Glutamatergic neuron (in vitro differentiated cells): Measurements from ENCODE around the gene SMAD3. TPM values are rescaled to one million over a fixed set of nuclear protein-coding genes. Genes with fewer than 3 reads are reported as not detected.

Experiments
- DNase-seq: peaks from one replicate; pipeline ENCODE4 v3.0.0; 2022
- H3K27ac Mint-ChIP-seq: one replicate; pipeline ENCODE4 v1.8.0; 2020; ENCODE audit warnings: mild to moderate bottlenecking, mixed read lengths, inconsistent platforms; ENCODE audit not compliant: unreplicated experiment
- H3K27me3 Mint-ChIP-seq: one replicate; pipeline ENCODE4 v1.8.0; 2020; ENCODE audit warnings: mild to moderate bottlenecking, moderate library complexity, mixed read lengths, inconsistent platforms; ENCODE audit not compliant: unreplicated experiment
- H3K36me3 Mint-ChIP-seq: one replicate; pipeline ENCODE4 v1.8.0; 2020; ENCODE audit warnings: mild to moderate bottlenecking, mixed read lengths, inconsistent platforms; ENCODE audit not compliant: unreplicated experiment
- H3K4me1 Mint-ChIP-seq: one replicate; pipeline ENCODE4 v1.8.0; 2020; ENCODE audit warnings: mild to moderate bottlenecking, low read depth, mixed read lengths, inconsistent platforms; ENCODE audit not compliant: unreplicated experiment
- H3K4me3 Mint-ChIP-seq: one replicate; pipeline ENCODE4 v1.8.0; 2020; ENCODE audit warnings: mild to moderate bottlenecking, mixed read lengths, inconsistent platforms; ENCODE audit not compliant: unreplicated experiment
- H3K9me3 Mint-ChIP-seq: one replicate; pipeline ENCODE4 v1.8.0; 2020; ENCODE audit warnings: mild to moderate bottlenecking, moderate library complexity, mixed read lengths, inconsistent platforms; ENCODE audit not compliant: unreplicated experiment
- CTCF ChIP-seq: fragments of 200-600 bp; sonication (generic); IDR thresholded peaks from one replicate; pipeline ENCODE4 v1.5.0; 2021; ENCODE audit not compliant: partially characterized antibody, unreplicated experiment
- total RNA-seq: library from RNA; stranded (reverse); fragmentation: NEBNext Ultra II Directional; extraction: Animal tissue kit (Norgen Biotek cat#: 25700); gene quantifications from one replicate; pipeline ENCODE4 v1.2.1, GENCODE V29; 2021; ENCODE audit not compliant: unreplicated experiment

Gene SMAD3
- total RNA-seq, 1 donor from 2014 or later, result 5.0 TPM

DNA sequence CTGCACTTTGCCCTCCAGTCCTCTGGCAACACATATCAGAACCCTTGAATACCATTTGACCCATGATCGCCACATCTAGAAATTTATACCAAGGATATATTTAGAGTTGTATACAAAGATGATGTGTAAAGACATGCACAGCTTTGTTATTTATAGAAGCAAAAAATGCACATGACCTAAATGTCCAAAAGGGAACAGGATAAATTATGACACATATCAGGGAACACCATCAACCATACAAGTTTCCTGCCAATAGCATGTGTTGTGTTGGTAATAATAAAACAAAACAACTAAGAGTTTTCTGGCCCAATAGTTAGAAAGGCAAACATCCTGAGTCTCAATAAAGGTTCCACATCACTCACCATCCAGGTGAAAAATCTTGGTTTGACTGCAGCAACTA, 137.6 kb downstream of the SMAD3 start:
- no peak for TF ChIP-seq CTCF
- Mint-ChIP-seq H3K4me1 (peaks cover 5% of the 10 kb centered on the region), H3K27me3 (no peaks in the 10 kb centered on the region), H3K4me3 (no peak overlapping the region), H3K27ac (no peak overlapping the region), H3K9me3 (no peaks in the 10 kb centered on the region), H3K36me3 (no peaks in the 10 kb centered on the region)
- DNase-seq, result no peak

DNA sequence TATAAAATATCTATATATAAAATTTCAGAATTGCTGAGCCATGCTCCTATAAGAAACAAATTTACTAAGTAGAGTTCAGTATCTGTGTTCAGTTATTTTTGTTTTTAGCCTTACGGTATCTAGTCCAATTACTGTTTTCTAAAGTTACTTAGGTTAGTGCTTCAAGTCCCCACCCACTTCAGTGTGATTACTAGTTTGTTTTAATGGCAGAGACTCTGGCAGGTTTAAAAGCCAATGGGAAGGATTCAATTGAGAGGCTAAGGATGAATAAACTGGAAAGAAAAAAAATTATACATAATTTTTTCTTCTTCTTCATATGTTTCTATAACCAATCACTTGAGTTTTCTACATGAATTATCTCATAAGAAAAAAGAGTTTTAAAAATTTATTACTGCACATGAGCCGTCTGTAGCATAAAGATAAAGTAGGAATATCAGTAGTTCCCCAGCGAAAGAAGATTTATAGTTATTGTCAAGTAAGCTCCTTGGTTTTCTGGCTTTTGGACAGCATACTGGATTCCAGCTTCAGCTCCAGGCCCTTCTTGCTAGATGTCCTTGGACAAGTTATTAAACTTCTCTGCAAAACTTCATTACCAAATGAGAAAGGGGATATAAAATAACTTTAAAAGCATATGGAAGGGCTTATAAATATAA, 142.3 kb downstream of the SMAD3 start:
- TF ChIP-seq CTCF, result no peak
- no peak overlapping the region for H3K4me3 Mint-ChIP-seq
- H3K9me3 Mint-ChIP-seq, result no peaks in the 10 kb centered on the region
- H3K36me3 Mint-ChIP-seq, result no peaks in the 10 kb centered on the region
- H3K27ac Mint-ChIP-seq, result no peak overlapping the region
- no peaks in the 10 kb centered on the region for H3K27me3 Mint-ChIP-seq
- no peak for DNase-seq
- no peaks in the 10 kb centered on the region for H3K4me1 Mint-ChIP-seq

DNA sequence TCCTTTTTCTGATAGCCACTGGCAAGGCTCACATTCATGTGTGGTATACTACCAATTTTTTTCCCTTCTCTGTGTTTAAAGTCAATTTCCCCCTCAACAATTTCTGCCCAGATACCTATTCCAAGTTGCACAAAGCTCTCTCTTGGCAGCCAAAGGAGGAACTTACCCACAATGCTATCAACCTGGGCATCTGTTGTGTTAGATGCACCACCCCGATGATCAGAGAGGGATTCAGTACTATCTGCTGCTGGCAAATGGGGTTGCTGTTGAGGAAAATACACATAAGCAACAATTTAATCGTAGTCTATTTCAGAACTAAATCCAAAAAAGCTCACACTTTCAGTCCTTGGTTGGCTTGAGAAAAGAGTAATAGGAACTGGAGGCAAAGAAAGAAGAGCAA, 143.0 kb downstream of the SMAD3 start:
- Mint-ChIP-seq H3K27me3 (no peaks in the 10 kb centered on the region), H3K27ac (no peak overlapping the region), H3K36me3 (no peaks in the 10 kb centered on the region), H3K9me3 (no peaks in the 10 kb centered on the region), H3K4me3 (no peak overlapping the region), H3K4me1 (no peaks in the 10 kb centered on the region)
- DNase-seq, result no peak
- TF ChIP-seq CTCF, result no peak

DNA sequence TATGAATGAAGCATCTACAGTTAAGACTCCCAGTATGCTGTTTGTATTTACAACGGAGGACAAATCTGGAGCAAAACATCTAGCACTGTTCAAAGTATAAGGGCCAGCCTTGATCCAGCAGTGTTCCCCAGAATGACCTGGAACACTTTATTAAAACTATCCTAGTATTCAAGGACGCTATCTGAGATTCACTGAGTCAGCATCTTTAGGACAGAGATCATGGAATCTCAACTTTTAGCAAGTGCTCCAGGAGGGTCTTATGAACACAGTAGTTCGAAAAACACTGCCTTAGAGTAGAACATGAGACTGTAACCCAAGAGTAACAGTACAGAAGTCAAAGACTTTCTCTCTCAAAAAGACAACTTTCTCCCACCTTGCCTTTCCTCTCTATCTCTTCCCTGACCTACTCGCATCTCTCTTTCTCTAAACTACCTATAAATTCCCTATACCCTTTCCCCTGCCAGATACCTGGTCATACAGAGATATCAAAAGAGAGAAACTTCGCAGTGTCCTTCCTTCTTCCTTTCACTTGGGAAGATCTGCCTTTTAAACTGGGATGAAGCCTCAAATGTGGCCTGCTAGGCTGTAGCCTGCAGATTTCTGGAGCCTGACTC, 145.3 kb downstream of the SMAD3 start:
- no peaks in the 10 kb centered on the region for H3K9me3 Mint-ChIP-seq
- no peak for DNase-seq
- H3K27ac Mint-ChIP-seq, result no peak overlapping the region
- H3K27me3 Mint-ChIP-seq, result no peaks in the 10 kb centered on the region
- no peak overlapping the region for H3K4me3 Mint-ChIP-seq
- no peak for TF ChIP-seq CTCF
- peaks cover 1% of the 10 kb centered on the region for H3K4me1 Mint-ChIP-seq
- no peaks in the 10 kb centered on the region for H3K36me3 Mint-ChIP-seq

GRCh38 chr15:67212684-67213367, 147.4 kb downstream of the SMAD3 start:
- H3K4me3 Mint-ChIP-seq, result no peak overlapping the region
- DNase-seq, result no peak
- H3K4me1 Mint-ChIP-seq, result peaks cover 1% of the 10 kb centered on the region
- H3K27me3 Mint-ChIP-seq, result no peaks in the 10 kb centered on the region
- no peaks in the 10 kb centered on the region for H3K36me3 Mint-ChIP-seq
- H3K9me3 Mint-ChIP-seq, result no peaks in the 10 kb centered on the region
- no peak for TF ChIP-seq CTCF
- H3K27ac Mint-ChIP-seq, result no peak overlapping the region
